ENCODE measurements around the gene ADD2.

ADD2 gene

GRCh38 chr2:70756128-70756527 is 11.9 kb downstream of the ADD2 start:
- DNase-seq (ENCODE audit: low spot score) = no peak
- no peak for TF ChIP-seq CTCF (IDR thresholded peaks at IDR 0.05; ENCODE audit: extremely low read depth, insufficient read depth, missing control alignments)
- in situ Hi-C loops (cut with MboI; ENCODE audit: low pct_unique_long_range_greater_than_20kb, low sequenced_read_pairs, unreplicated experiment) = no loop called here

- TF ChIP-seq CTCF (IDR thresholded peaks at IDR 0.05; ENCODE audit: extremely low read depth, insufficient read depth, missing control alignments) = no peak
- in situ Hi-C loops (cut with MboI; ENCODE audit: low pct_unique_long_range_greater_than_20kb, low sequenced_read_pairs, unreplicated experiment) = no loop called here
- DNase-seq (ENCODE audit: low spot score) = no peak
Measured at GRCh38 chr2:70753902-70754301, 14.1 kb downstream of the ADD2 start.

GRCh38 chr2:70753031-70753430 is 15.0 kb downstream of the ADD2 start:
- DNase-seq (ENCODE audit: low spot score) = no peak
- TF ChIP-seq CTCF (IDR thresholded peaks at IDR 0.05; ENCODE audit: extremely low read depth, insufficient read depth, missing control alignments) = no peak
- in situ Hi-C loops (cut with MboI; ENCODE audit: low pct_unique_long_range_greater_than_20kb, low sequenced_read_pairs, unreplicated experiment) = no loop called here

- in situ Hi-C loops (cut with MboI; ENCODE audit: low pct_unique_long_range_greater_than_20kb, low sequenced_read_pairs, unreplicated experiment) = no loop called here
- no peak for DNase-seq (ENCODE audit: low spot score)
- TF ChIP-seq CTCF (IDR thresholded peaks at IDR 0.05; ENCODE audit: extremely low read depth, insufficient read depth, missing control alignments) = no peak
Measured at GRCh38 chr2:70752396-70752795, 15.6 kb downstream of the ADD2 start.

GRCh38 chr2:70751881-70752280 is 16.1 kb downstream of the ADD2 start:
- no peak for TF ChIP-seq CTCF (IDR thresholded peaks at IDR 0.05; ENCODE audit: extremely low read depth, insufficient read depth, missing control alignments)
- in situ Hi-C loops (cut with MboI; ENCODE audit: low pct_unique_long_range_greater_than_20kb, low sequenced_read_pairs, unreplicated experiment) = no loop called here
- DNase-seq (ENCODE audit: low spot score) = no peak

- in situ Hi-C loops (cut with MboI; ENCODE audit: low pct_unique_long_range_greater_than_20kb, low sequenced_read_pairs, unreplicated experiment) = no loop called here
- TF ChIP-seq CTCF (IDR thresholded peaks at IDR 0.05; ENCODE audit: extremely low read depth, insufficient read depth, missing control alignments) = no peak
- DNase-seq (ENCODE audit: low spot score) = no peak
Measured at GRCh38 chr2:70750320-70750719, 17.7 kb downstream of the ADD2 start.
